ENCODE data around the gene STIMATE. TPM values are rescaled to one million over a fixed set of nuclear protein-coding genes. Genes with fewer than 3 reads are reported as not detected.

STIMATE gene
- total RNA-seq, 1 donor = 18.5 TPM

DNA sequence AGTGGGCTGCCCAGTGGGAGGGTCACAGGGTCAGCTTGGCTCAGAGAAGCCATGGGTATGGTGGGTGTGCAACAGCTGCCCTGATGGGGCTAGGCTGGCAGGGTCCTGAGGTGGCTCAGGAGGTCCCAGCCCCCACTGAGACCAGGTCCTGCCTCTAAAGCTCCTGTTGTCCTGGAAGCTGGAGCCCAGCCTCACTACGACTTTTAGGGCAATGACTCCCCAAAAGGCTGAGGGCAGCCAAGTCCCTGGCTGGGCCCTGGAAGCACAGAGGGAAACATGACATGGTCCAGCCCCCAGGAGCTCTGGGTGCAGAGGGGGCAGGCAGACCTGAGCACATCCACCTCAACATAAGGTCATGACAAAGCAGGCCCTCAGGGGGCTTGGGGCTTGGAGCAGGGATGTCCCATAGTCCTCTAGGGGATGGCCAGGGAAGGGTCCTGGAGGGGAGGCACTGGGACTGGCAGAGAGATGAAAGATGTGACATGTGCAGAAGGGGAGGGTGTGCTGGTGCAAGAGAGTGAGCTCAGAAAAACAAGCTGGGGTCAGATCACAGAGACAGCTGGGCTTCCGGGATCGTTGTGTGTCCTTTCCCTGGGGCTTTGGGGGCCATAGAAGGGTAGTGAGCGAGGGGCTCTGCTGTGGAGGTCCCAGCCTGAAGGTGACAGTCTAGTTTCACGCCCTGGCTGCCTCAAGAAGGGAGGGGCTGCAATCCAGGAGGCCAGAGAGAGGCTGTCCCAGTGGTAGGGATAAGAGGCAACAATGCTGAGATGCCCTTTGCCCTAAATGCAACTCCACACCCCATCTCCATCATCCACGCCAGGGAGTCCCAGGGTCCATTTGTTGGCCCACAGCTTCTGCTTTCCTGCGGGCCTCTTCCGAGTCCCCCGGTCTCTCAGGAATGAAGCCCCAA, 103.4 kb downstream of the STIMATE start:
- H2AFZ ChIP-seq (ENCODE audit: low read length) = peak overlapping the region; percentile 47
- no peak overlapping the region for H3K4me3 ChIP-seq (ENCODE audit: insufficient read depth, low read length)
- H3K36me3 ChIP-seq (ENCODE audit: insufficient read depth, low read length) = no peaks in the 10 kb centered on the region
- DNase-seq (ENCODE audit: insufficient read length, low spot score, missing footprints) = peak; percentile 81
- TF ChIP-seq, protein P1, sequence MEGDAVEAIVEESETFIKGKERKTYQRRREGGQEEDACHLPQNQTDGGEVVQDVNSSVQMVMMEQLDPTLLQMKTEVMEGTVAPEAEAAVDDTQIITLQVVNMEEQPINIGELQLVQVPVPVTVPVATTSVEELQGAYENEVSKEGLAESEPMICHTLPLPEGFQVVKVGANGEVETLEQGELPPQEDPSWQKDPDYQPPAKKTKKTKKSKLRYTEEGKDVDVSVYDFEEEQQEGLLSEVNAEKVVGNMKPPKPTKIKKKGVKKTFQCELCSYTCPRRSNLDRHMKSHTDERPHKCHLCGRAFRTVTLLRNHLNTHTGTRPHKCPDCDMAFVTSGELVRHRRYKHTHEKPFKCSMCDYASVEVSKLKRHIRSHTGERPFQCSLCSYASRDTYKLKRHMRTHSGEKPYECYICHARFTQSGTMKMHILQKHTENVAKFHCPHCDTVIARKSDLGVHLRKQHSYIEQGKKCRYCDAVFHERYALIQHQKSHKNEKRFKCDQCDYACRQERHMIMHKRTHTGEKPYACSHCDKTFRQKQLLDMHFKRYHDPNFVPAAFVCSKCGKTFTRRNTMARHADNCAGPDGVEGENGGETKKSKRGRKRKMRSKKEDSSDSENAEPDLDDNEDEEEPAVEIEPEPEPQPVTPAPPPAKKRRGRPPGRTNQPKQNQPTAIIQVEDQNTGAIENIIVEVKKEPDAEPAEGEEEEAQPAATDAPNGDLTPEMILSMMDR (IDR thresholded peaks at IDR 0.05; ENCODE audit: extremely low read depth, low read depth, low read length) = no peak
- no peak overlapping the region for H3K27ac ChIP-seq (ENCODE audit: low read depth, low read length)
- H4K20me1 ChIP-seq (ENCODE audit: insufficient read depth, low read length) = no peaks in the 10 kb centered on the region
- no peaks in the 10 kb centered on the region for H3K79me2 ChIP-seq (ENCODE audit: insufficient read depth, low read length)
- H3K27me3 ChIP-seq (ENCODE audit: insufficient read depth, low read length) = peaks cover 5% of the 10 kb centered on the region
- no peaks in the 10 kb centered on the region for H3K4me1 ChIP-seq (ENCODE audit: insufficient read depth, low read length)
- H3K9me3 ChIP-seq (ENCODE audit: low read depth, low read length) = no peaks in the 10 kb centered on the region
- no peak overlapping the region for H3K4me2 ChIP-seq (ENCODE audit: insufficient read depth, low read length)

DNA sequence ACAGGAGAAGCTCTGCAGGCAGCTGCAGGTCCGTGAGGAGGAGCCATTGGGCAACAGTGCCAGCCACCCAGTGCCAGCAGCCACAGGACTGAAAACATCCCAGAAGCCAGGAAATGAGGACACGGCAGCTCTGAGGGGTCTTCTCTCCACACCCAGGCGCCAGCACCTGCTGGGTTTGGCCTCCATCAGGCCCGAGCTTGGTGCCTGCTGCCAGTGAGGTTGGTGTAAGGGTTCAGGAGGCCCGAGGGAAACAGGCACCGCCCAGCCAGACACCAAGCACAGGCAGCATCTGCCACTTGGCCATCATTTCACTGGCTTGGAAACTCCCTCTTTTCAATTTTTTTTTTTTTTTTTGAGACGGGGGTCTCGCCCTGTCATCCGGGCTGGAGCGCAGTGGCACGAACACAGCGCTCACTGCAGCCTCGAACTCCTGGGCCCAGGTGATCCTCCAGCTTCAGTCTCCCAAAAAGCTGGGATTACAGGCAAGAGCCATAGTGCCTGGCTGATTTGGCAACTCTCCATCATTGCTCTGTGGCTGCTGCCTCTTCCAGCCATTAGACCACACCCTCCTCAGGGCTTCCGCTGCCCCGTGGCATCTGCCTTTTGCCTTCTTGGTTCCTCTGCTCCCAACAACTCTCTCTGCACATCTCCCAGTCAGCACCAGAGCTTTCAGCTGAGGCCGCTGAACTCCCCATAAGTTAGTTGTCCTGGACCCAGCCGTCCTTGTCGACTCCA, 104.2 kb downstream of the STIMATE start:
- Histone ChIP-seq H3K27ac (ENCODE audit: low read depth, low read length) (no peak overlapping the region), H3K4me1 (ENCODE audit: insufficient read depth, low read length) (no peaks in the 10 kb centered on the region), H3K4me2 (ENCODE audit: insufficient read depth, low read length) (no peak overlapping the region), H3K4me3 (ENCODE audit: insufficient read depth, low read length) (no peak overlapping the region), H2AFZ (ENCODE audit: low read length) (no peak overlapping the region), H3K79me2 (ENCODE audit: insufficient read depth, low read length) (no peaks in the 10 kb centered on the region), H4K20me1 (ENCODE audit: insufficient read depth, low read length) (no peaks in the 10 kb centered on the region), H3K9me3 (ENCODE audit: low read depth, low read length) (no peaks in the 10 kb centered on the region), H3K27me3 (ENCODE audit: insufficient read depth, low read length) (peaks cover 5% of the 10 kb centered on the region), H3K36me3 (ENCODE audit: insufficient read depth, low read length) (no peaks in the 10 kb centered on the region)
- DNase-seq (ENCODE audit: insufficient read length, low spot score, missing footprints) = peak; percentile 80
- TF ChIP-seq, protein P1 (IDR thresholded peaks at IDR 0.05; ENCODE audit: extremely low read depth, low read depth, low read length) = no peak

- no peaks in the 10 kb centered on the region for H3K9me3 ChIP-seq (ENCODE audit: low read depth, low read length)
- H3K27me3 ChIP-seq (ENCODE audit: insufficient read depth, low read length) = peaks cover 5% of the 10 kb centered on the region
- no peak overlapping the region for H3K4me2 ChIP-seq (ENCODE audit: insufficient read depth, low read length)
- no peaks in the 10 kb centered on the region for H4K20me1 ChIP-seq (ENCODE audit: insufficient read depth, low read length)
- no peak overlapping the region for H3K4me3 ChIP-seq (ENCODE audit: insufficient read depth, low read length)
- H3K4me1 ChIP-seq (ENCODE audit: insufficient read depth, low read length) = no peaks in the 10 kb centered on the region
- H3K36me3 ChIP-seq (ENCODE audit: insufficient read depth, low read length) = no peaks in the 10 kb centered on the region
- no peaks in the 10 kb centered on the region for H3K79me2 ChIP-seq (ENCODE audit: insufficient read depth, low read length)
- no peak overlapping the region for H2AFZ ChIP-seq (ENCODE audit: low read length)
- no peak for DNase-seq (ENCODE audit: insufficient read length, low spot score, missing footprints)
- TF ChIP-seq, protein P1 (IDR thresholded peaks at IDR 0.05; ENCODE audit: extremely low read depth, low read depth, low read length) = no peak
- no peak overlapping the region for H3K27ac ChIP-seq (ENCODE audit: low read depth, low read length)
Observed at GRCh38 chr3:52792413-52792812, 104.9 kb downstream of the STIMATE start.

- no peak overlapping the region for H2AFZ ChIP-seq (ENCODE audit: low read length)
- H3K27ac ChIP-seq (ENCODE audit: low read depth, low read length) = no peak overlapping the region
- no peaks in the 10 kb centered on the region for H4K20me1 ChIP-seq (ENCODE audit: insufficient read depth, low read length)
- peak; percentile 72 for DNase-seq (ENCODE audit: insufficient read length, low spot score, missing footprints)
- TF ChIP-seq, protein P1 (IDR thresholded peaks at IDR 0.05; ENCODE audit: extremely low read depth, low read depth, low read length) = no peak
- peaks cover 6% of the 10 kb centered on the region for H3K27me3 ChIP-seq (ENCODE audit: insufficient read depth, low read length)
- no peak overlapping the region for H3K4me3 ChIP-seq (ENCODE audit: insufficient read depth, low read length)
- H3K9me3 ChIP-seq (ENCODE audit: low read depth, low read length) = no peaks in the 10 kb centered on the region
- no peaks in the 10 kb centered on the region for H3K36me3 ChIP-seq (ENCODE audit: insufficient read depth, low read length)
- no peaks in the 10 kb centered on the region for H3K79me2 ChIP-seq (ENCODE audit: insufficient read depth, low read length)
- no peak overlapping the region for H3K4me2 ChIP-seq (ENCODE audit: insufficient read depth, low read length)
- no peaks in the 10 kb centered on the region for H3K4me1 ChIP-seq (ENCODE audit: insufficient read depth, low read length)
Observed at GRCh38 chr3:52791928-52792327, 105.4 kb downstream of the STIMATE start.
